HG03378 (cell line): ENCODE measurements around the gene MSL3B.
"Not testable (repeated sequence)": the region's sequence is repeated elsewhere in the genome, so short reads cannot be mapped to it uniquely, and the experiment has no call there.

Experiments
- ATAC-seq: cut with Tn5 transposase; IDR thresholded peaks from one replicate; pipeline ENCODE4 v1.9.1; 2021; ENCODE audit warnings: mild to moderate bottlenecking, moderate library complexity; ENCODE audit not compliant: unreplicated experiment

Gene MSL3B

GRCh38 chr2:233867993-233868532, at the start of gene MSL3B:
Gene MSL3B, minus strand, starts transcription at chr2:233868386.
- ATAC-seq = no peak

- ATAC-seq = no peak
These were observed 48.9 kb upstream of the MSL3B start, which contains the start of gene TRPM8 for GRCh38 chr2:233917116-233917515. Gene TRPM8, plus strand, starts transcription at chr2:233917373. Its CDS starts 9,165 bp downstream, at chr2:233926538.

- ATAC-seq = no peak
These were observed 46.9 kb upstream of the MSL3B start for GRCh38 chr2:233915128-233915527.

GRCh38 chr2:233912691-233913423, 44.7 kb upstream of the MSL3B start:
- ATAC-seq = no peak

- no peak for ATAC-seq
These were observed 39.4 kb upstream of the MSL3B start for GRCh38 chr2:233907627-233908026.

- no peak for ATAC-seq
These were observed 37.8 kb upstream of the MSL3B start for GRCh38 chr2:233905945-233906344.

- no peak for ATAC-seq
These were observed 33.7 kb upstream of the MSL3B start for GRCh38 chr2:233901884-233902283.

GRCh38 chr2:233901367-233901766, 33.2 kb upstream of the MSL3B start:
- ATAC-seq = no peak

- ATAC-seq = not testable (repeated sequence)
These were observed 28.1 kb upstream of the MSL3B start for GRCh38 chr2:233896253-233896652.

- no peak for ATAC-seq
These were observed 24.6 kb upstream of the MSL3B start for GRCh38 chr2:233892793-233893192.

GRCh38 chr2:233882353-233882752, 14.2 kb upstream of the MSL3B start:
- no peak for ATAC-seq

GRCh38 chr2:233872125-233872524, 3.9 kb upstream of the MSL3B start:
- ATAC-seq = not testable (repeated sequence)

- no peak for ATAC-seq
These were observed 3.2 kb upstream of the MSL3B start for GRCh38 chr2:233871432-233871831.

GRCh38 chr2:233866479-233866878, 1.7 kb downstream of the MSL3B start:
- no peak for ATAC-seq

- ATAC-seq = no peak
These were observed 2.3 kb downstream of the MSL3B start for GRCh38 chr2:233865838-233866237.

GRCh38 chr2:233862261-233862768, 5.9 kb downstream of the MSL3B start:
- no peak for ATAC-seq

- no peak for ATAC-seq
These were observed 9.9 kb downstream of the MSL3B start for GRCh38 chr2:233858331-233858730.

- ATAC-seq = no peak
These were observed 10.6 kb downstream of the MSL3B start for GRCh38 chr2:233857511-233858141.

- no peak for ATAC-seq
These were observed 12.0 kb downstream of the MSL3B start for GRCh38 chr2:233856184-233856583.

GRCh38 chr2:233855345-233855744, 12.8 kb downstream of the MSL3B start:
- no peak for ATAC-seq

GRCh38 chr2:233854241-233854981, 13.8 kb downstream of the MSL3B start, which contains the start of gene HJURP:
Gene HJURP, minus strand, starts transcription at chr2:233854535. Its CDS starts 35 bp downstream, at chr2:233854500.
- ATAC-seq = peak; percentile 95
